GM21825 (cell line): Measurements from ENCODE around the gene F2RL1.
"Not testable (repeated sequence)": the region's sequence is repeated elsewhere in the genome, so short reads cannot be mapped to it uniquely, and the experiment has no call there.

Experiments
- ATAC-seq: cut with Tn5 transposase; IDR thresholded peaks from one replicate; pipeline ENCODE4 v1.9.1; 2021; ENCODE audit warnings: mild to moderate bottlenecking, moderate library complexity; ENCODE audit not compliant: unreplicated experiment

F2RL1 gene

DNA sequence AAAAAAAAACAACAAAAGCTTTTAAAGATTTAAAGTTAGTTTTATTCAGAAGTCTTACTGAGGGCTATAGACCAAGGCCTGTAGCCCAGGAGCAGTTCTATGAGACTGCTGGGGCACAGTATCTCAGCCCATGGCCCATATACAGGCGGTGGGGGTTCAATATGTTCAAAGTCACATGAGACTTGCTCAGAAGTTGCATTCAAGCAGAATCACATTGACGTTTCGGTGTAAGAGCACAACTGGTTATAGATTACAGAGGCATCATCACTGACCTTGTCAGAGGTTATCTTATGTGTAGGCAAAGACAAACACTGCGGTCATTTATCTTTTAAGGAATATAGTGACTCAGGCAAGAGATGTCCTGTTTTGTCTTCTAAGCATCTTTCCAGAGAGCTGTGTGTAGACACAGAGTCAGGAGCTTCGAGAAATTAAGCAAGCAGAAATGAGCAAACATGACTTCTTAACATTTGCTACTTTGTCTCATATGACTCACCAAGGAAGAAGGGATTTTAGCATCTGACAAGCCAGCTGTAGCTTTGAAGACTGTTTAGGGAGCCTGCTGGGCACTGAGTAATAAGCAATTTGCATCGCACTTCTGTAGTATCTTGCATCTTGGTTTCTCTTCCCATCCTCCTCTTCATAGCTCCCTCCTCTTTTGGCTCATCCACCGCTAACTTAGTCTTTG lies 12.9 kb upstream of the F2RL1 start:
- no peak for ATAC-seq

DNA sequence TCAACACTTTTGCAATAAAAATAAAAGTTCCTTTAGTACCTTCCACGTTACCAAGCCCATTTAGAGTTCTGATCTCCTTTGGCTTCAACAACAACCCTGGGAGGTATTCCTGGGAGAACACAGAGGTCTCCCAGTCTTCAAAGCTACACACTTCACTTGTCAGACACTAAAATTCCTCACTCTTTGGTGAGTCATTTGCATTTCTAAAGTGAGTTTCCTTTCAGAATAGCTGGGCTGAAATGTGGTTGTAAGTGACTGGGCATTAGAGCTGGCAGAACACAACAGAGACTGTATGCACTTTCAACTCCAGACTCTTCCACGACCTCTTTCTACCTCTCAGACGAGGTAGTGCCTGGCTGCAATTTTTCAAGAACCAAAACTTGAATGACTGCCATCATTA lies 11.5 kb upstream of the F2RL1 start:
- no peak for ATAC-seq

DNA sequence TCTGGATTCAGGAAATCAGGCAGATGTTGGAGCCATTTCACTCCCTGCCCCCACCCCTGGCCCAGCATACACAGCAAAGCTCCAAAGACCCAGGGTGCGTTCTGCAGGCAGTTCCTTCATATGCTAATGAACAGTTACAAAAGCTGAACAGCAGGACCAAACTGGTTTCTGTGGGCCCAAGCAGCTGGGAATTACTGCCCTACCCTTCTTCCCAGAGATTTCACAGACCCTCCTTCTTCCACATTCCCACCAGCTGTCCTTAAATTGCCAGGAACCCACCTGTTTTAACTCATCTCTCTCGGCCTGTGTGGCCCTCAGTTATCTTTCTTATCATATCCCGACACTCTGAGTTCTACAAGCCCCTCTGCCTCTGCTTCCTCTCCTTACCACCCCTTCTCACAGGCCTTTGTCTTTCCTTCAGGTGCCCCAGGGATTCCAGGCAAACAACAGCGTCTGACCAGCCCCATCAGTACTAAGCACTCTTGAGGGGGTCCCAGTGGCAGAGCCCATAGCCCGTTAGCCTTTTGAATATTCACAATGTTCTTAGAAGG lies 10.6 kb upstream of the F2RL1 start:
- no peak for ATAC-seq

DNA sequence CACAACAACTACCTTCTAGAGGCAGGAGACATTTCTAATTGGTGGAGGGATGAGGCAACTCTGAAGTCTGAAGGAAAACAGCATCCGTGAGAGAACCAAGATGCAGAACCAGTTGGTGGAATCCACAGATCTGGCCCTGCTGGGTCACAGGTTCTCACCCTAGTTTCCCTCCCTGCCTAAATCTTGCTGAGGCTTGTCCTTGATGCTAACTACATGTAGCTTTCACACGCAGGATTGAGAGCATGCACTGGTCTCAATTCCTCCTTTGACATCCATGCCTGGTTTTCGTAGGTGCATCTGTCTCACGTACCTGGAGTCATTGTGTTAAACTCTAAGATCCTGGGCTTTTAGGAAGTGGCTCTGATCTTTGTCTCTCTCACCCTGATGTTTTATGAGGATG lies 9.7 kb upstream of the F2RL1 start:
- no peak for ATAC-seq

DNA sequence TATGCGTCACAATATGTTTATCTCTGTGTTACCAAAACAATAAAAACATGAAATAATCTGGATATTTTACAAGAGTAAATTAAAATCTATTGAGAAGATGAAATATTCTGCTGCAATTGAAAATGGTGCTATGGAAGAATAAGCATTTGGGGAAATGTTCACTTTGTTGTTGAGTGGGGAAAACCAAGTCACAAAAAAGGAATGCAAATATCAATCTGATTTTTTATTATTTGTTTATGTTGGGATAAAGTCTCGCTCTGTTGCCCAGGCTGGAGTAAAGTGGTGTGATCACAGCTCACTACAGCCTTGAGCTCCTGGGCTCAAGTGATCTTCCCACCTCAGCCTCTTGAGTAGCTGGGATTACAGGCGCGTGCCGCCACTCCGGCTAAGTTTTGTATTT lies 8.6 kb upstream of the F2RL1 start:
- no peak for ATAC-seq

DNA sequence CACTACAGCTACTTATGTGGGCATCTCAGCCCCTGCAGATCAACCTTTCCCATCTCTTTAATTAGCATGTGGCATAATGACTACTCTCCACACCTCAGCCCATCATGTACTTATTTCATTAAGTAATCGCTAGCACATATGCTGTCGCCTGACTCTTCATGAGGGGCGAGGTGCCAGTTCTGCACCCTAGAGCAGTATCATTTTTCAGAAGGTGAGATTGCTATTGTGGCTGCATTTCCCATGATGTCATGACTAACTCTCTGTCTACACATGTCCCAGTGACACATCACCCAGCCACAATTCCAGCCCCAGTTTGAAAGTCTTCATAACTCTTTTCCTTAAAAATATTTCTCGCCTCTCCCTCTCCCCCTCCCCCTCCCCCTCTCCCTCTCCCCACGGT lies 7.6 kb upstream of the F2RL1 start:
- no peak for ATAC-seq

DNA sequence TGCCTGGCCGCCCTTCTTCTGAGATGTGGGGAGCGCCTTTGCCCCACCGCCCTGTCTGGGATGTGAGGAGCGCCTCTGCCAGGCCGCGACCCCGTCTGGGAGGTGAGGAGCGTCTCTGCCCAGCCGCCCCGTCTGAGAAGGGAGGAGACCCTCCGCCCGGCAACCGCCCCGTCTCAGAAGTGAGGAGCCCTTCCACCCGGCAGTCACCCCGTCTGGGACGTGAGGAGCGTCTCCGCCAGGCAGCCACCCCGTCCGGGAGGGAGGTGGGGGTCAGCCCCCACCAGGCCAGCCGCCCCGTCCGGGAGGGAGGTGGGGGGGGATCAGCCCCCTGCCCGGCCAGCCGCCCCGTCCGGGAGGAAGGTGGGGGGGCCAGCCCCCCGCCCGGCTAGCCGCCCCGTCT lies 6.6 kb upstream of the F2RL1 start:
- not testable (repeated sequence) for ATAC-seq

DNA sequence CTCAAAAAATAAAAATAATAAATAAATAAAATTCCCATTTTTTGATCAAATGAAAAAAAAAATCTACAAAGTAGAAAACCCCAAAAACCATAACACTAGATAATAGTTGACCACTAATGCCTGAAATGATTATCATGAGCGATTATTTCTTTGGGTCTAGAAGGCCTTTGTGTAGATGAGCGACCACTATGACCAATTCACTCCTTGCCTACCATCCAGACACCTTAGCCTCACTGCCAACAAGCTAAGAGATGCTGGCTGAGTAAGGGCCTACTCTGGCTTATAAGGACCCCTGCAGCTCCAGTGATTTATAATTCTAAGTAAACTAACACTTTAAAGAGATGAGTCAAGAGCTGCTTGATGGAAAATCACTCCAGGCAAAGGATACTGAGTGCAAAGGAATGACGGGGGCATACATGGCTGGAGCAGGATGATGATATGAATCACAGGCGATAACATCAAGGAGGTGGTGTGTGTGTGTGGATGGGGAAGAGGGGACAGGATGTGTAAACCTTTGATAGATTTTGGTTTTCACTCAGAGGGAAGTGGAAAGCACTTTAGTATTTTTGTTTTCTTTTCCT lies 4.8 kb upstream of the F2RL1 start:
- ATAC-seq = no peak

DNA sequence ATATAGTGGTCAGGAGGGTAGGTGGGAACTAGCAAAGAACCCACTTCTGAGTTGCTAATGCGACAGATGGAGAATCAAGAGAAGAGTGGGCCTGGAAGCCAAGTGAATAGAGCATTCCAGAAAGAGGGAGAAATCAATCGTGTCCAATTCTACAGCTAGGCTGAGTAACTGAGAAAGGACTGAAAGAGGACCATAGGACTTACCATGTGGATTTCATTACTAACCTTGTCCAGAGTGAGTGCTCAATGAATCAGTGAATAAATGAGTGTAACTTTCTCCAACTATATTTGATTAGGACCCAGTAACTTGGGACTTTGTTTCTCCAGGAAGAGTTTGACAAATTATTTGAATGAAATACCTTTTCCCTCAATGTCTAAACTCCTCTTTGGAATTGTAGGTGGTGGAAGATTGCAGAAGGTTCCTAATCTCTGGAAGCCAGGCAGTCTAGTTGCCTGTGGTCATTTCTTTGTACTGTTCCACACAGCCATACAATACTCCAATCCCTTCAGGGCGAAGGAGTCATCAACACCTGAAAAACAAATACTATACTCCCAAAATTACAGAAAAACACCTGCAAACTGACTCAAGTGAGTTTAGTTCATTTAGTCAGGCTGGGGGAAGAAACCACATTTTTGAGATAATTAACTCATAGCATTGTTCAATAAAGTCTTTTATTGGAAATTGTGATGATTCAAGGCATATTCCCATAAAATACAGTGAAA lies 2.6 kb upstream of the F2RL1 start:
- ATAC-seq = no peak

DNA sequence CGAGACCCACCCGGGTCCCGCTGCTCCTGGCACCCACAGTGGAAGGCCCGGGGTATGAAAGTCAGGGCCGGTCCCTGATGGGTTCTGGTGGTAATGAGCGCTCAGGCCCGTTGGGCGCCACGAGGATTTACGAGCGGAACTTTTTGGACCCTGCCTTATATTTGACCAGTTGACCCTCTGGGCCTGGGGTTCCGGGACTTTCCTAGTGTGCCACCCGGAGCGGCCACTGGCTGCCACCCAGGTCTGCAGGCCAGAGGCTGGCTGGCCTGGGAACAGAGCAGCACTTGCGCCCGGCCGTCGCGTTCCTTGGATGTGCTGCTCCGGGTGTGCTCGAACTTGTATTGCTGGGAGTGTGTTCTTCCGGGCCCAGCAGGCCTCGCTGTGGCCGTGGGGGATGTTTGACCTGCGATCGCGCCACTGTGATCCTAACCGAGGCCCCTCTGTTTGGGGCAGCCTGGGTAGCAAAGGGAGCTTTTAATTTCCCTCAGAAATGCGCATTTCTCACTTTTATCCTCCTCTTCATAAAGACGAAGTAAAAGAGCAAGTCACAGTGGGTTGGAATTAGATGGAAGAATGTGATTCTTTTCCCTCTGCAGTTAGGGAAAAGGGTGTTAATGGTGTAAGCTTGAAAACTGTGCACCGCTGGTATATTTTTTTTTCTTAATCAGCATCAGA lies 1.2 kb downstream of the F2RL1 start:
- no peak for ATAC-seq

DNA sequence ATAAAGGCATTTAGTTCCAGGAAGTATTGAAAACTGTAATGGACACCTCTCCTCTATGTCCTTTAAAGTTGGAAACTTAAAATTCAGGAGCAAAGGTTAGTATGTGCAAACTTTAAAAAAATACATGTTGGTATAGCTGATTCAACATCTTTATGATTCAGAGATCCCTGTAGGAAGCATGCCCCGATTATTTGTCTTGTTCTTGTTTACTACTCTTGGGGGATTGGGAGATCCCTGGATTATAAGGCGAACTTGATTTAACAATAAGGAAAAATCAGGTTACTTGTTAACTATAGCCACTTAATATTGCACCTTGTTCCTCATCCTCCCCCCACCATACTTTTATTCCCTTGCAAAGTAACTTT lies 1.7 kb downstream of the F2RL1 start:
- no peak for ATAC-seq

DNA sequence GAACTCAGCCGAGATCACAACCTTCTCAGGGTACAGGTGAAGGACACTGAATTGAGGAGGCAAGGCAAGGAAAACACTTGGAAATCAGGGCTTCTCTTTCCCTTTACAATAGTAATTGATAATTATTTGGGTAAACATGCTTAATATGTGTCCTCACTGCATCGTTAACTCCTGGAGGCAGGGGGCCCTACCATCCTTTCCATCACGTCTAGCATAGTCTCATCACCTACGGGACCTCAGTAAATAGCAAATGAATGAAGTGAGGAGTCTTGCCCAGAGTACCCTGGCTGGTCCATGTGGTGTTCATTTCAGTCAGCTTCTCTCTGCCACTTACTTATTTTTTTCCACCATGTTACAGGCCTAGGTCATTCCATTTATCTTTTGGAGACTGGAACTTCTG lies 2.3 kb downstream of the F2RL1 start:
- no peak for ATAC-seq

DNA sequence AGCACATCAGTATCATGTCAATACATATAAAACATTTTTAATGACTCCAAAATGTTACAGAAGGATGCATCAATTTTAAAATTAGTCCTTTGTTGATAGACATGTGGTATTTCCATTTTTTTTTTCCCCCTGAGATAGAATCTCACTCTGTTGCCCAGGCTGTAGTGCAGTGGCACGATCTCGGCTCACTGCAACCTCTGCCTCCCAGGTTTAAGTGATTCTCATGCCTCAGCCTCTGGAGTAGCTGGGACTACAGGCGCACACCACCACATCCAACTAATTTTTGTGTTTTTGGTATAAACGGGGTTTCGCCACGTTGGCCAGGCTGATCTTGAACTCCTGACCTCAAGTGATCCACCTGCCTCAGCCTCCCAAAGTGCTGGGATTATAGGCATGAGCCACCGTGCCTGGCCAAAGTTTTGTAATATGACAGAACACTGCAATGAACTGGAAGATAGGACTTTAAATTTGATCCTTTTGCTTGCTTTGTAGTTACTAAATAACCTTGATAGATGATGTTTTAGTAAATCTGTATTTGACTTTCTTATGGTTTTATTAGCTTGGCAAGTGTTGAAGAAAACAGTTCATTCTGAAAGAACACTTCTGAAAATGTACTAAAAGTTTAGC lies 3.4 kb downstream of the F2RL1 start:
- not testable (repeated sequence) for ATAC-seq

DNA sequence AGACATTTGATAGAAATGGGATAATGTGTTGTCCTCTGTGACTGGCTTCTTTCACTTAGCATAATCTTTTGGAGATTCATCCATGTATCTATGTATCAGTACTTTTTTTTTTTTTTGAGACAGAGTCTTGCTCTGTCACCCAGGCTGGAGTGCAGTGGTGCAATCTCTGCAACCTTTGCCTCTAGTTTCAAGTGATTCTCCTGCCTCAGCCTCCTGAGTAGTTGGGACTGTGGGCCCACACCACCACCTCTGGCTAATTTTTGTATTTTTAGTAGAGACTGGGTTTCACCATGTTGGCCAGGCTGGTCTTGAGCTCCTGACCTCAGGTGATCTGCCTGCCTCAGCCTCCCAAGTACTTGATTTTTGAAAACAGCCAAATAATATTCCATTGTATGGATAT lies 7.6 kb downstream of the F2RL1 start:
- ATAC-seq = not testable (repeated sequence)

DNA sequence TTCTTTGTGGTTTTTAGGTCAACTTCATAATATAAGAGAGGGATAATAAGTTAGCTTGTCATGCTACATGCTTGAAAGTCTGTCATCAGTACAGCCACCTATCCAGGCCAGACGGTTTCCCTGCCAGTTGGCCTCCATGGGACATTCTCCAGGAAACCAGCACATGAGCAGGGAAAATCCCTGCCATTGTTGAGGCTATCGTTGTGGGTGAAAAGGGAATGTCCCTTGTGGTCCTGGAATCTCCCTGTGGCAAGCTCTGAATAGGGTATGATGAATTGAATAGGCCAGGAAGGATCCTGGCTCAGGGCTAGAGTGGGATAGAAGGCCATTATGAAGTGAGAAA lies 12.3 kb downstream of the F2RL1 start:
- no peak for ATAC-seq

DNA sequence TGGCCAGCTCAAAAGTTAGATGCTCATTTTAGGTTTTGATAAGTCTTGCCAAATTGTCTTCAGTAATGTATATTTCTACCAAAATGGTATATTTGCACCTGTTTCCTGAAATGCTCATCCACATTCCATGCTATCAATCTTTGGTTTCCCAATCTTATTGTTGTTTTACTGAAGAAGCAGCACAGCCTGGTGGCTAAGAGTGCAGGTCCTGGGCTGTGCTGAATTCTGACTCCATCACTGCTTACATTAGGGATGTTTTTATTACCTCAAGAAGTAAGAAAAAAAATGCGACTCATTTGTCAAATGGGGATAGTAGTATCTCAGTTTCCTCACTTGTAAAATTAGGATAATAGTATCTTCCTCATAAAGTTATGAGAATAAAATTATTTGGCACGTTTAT lies 17.4 kb downstream of the F2RL1 start:
- no peak for ATAC-seq

DNA sequence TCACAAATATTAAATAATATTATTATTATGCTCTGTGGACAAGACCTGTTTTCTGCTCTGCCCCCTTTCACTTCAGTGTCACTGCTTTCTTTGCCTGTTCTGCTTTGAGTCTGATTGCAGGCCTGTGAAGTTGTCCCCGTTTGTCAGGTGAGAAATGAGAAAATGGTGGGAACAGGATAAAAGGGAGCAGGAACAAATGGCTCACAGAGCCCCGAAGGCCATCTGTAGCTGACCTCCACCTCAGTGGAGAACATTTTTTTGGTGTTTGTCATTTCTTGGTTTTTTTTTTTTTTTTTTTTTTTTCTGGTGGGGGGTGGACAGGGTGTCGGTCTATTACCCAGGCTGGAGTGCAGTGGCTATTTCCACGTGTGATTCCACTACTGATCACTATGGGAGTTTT lies 17.8 kb downstream of the F2RL1 start:
- ATAC-seq = no peak

DNA sequence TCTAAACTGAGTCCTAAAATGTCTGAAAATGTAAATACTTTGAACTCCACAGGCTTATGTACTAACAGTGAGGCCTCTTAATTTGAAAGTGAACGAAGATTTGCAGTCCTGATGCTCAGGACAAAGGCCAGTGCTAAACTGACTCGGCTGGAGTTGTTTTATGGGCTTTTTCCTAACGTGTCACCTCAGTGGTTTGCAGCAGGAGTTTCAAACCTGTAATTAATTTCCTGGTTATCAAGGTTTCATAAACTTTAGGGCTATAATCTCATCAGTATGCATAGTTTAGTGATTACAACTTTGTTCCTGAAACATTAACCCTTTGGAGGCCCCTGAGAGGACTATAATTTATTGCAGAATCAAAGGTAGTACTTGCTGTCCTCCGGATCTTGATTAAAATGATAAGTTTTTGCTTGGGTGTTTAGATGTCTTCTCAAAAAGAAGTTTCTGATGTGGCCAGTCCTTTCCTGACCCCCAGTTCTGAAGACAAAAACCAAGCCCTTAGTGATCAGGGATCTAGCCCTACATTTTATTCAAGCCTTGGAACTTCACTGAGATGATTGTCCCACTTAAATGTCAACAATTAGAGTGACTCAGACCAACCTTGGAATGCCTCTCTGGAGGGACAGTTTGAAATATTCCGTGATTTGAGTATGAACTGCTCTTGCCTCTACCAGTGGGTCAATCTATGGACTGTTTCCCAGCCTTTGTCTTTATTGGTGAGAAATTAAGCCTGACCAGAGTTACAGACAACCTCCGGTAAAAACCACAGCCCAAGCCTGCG lies 19.8 kb downstream of the F2RL1 start:
- ATAC-seq = no peak

DNA sequence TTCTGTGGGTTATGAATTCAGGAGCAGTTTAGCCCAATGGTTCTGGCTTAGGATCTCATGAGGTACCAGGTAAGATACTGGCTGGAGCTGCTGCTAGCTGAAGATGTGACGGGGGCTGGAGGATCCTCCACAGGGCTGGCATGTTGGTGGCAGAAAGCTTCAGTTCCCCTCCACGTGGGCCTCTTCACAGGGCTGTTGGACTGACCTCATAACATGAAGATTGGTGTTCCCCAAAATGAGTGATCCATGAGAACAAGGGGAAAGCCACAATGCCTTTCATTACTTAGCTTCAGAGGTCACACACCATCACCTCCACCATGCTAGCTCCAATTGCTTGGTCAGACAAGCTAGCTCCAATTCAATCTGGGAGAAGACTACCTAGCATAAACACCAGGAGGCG lies 22.5 kb downstream of the F2RL1 start:
- no peak for ATAC-seq

DNA sequence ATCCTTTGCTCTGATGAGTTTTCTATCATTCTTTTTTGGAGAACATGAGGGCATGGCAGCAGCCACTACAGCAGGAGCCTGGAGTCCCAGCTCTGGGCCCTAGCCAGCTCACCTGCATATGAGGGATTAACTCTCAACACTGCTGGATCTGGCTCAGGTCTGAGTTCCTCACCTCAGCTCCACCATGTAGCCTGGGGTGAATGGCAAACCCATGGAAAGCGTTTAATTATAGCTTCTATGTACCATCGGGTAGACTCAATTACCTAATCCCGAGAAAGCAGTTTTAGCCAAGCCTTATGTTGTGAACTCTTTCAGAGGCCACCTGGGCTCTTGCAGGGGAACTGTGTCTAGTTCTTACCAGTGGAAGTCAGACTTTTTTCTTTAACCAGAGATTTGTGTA lies 27.1 kb downstream of the F2RL1 start:
- no peak for ATAC-seq
